Measurements from ENCODE around the gene ARHGEF25.
A peak's percentile ranks its signal among the peaks of the same experiment; 100 is the strongest.
"Not testable (repeated sequence)": the region's sequence is repeated elsewhere in the genome, so short reads cannot be mapped to it uniquely, and the experiment has no call there.

ARHGEF25 gene

GRCh38 chr12:57611108-57611826 lies at the start of gene ARHGEF25:
ARHGEF25 (plus strand) TSS chr12:57611435; CDS start chr12:57611895, 460 bp downstream.
- peak; percentile 83 for DNase-seq

- DNase-seq = peak; percentile 18
Observed at GRCh38 chr12:57563358-57563757, 47.9 kb upstream of the ARHGEF25 start.

GRCh38 chr12:57564178-57564740 lies 47.0 kb upstream of the ARHGEF25 start:
- DNase-seq = no peak

- DNase-seq = peak; percentile 49
Observed at GRCh38 chr12:57568838-57569237, 42.4 kb upstream of the ARHGEF25 start.

- DNase-seq = no peak
Observed at GRCh38 chr12:57569858-57570257, 41.4 kb upstream of the ARHGEF25 start.

GRCh38 chr12:57570438-57570837 lies 40.8 kb upstream of the ARHGEF25 start:
- DNase-seq = not testable (repeated sequence)

- peak; percentile 52 for DNase-seq
Observed at GRCh38 chr12:57571926-57572762, 39.1 kb upstream of the ARHGEF25 start.

- DNase-seq = no peak
Observed at GRCh38 chr12:57574795-57575194, 36.4 kb upstream of the ARHGEF25 start.

GRCh38 chr12:57575771-57576612 lies 35.2 kb upstream of the ARHGEF25 start:
- peak; percentile 45 for DNase-seq

GRCh38 chr12:57576613-57577160 lies 34.5 kb upstream of the ARHGEF25 start:
- no peak for DNase-seq

GRCh38 chr12:57577981-57578758 lies 33.1 kb upstream of the ARHGEF25 start:
- no peak for DNase-seq

- DNase-seq = peak; percentile 45
Observed at GRCh38 chr12:57579011-57579410, 32.2 kb upstream of the ARHGEF25 start.

GRCh38 chr12:57579677-57580465 lies 31.4 kb upstream of the ARHGEF25 start:
- DNase-seq = no peak

- no peak for DNase-seq
Observed at GRCh38 chr12:57580466-57580795, 30.8 kb upstream of the ARHGEF25 start.

GRCh38 chr12:57581802-57582201 lies 29.4 kb upstream of the ARHGEF25 start:
- no peak for DNase-seq

- no peak for DNase-seq
Observed at GRCh38 chr12:57582440-57582839, 28.8 kb upstream of the ARHGEF25 start.

GRCh38 chr12:57583008-57583831 lies 28.0 kb upstream of the ARHGEF25 start:
- DNase-seq = peak; percentile 91

- DNase-seq = no peak
Observed at GRCh38 chr12:57584050-57584449, 27.2 kb upstream of the ARHGEF25 start.

GRCh38 chr12:57584690-57585089 lies 26.5 kb upstream of the ARHGEF25 start:
- DNase-seq = no peak

- no peak for DNase-seq
Observed at GRCh38 chr12:57585156-57585555, 26.1 kb upstream of the ARHGEF25 start.

Measured in islet precursor cell (in vitro differentiated cells).